ENCODE measurements around the gene PTDSS2.
"Not testable (repeated sequence)": the region's sequence is repeated elsewhere in the genome, so short reads cannot be mapped to it uniquely, and the experiment has no call there.

The PTDSS2 gene

DNA sequence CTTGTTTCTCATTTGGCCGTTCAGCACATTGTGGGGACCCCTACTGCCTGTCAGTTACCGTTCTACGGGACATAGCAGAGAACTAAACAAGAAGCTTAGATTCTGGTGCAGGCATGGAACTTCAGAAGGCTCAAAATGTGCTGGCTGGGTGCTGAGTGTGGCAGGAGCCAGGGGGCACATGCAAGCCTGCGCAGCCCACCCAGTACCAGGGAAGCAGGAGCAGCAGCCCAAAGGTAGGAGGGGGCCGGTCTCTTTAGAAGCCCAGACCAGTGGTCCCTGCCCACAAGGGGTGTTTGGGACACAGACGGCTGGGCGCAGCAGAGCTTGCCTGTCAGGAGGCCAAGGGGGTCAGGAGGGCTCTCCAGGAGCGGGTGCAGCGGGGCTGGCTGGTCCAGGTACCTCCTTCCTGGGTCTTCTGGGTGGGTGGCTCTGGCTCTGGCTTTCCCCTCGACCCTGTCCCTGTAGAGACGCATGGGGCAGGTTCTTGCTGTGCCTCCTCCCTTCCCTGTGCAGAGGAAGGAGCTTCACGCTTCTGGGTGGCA lies 2.2 kb downstream of the PTDSS2 start:
- DNase-seq: no peak

DNA sequence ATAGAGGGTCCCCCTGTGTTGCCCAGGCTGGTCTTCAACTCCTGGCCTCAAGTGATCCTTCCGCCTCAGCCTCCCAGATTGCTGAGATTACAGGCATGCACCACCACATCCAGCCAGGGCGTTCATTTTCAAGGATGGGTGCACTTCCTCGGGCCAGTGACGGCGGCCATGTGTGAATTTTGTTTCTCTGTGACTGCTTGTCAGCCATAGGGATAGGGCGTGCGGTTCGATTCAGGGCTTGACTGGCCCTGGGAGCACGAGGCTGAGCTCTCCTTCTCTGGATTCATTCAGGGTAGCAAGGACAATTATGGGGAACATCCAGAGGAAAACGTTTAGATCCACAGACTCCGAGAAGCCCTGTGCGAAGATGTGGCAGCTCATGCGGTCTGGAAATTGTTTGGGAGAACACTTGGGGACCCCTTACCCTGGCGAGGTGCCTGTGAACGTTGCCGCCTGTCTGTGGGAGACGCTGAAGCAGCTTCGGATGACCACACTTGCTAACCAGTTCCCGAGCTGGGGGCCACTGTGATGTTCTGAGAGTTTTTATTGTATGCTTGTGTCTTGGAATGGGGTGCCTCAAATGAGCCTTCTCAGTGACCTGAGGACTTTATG lies 2.9 kb downstream of the PTDSS2 start:
- DNase-seq: no peak

GRCh38 chr11:453564-453963 lies 3.5 kb downstream of the PTDSS2 start:
- no peak for DNase-seq

DNA sequence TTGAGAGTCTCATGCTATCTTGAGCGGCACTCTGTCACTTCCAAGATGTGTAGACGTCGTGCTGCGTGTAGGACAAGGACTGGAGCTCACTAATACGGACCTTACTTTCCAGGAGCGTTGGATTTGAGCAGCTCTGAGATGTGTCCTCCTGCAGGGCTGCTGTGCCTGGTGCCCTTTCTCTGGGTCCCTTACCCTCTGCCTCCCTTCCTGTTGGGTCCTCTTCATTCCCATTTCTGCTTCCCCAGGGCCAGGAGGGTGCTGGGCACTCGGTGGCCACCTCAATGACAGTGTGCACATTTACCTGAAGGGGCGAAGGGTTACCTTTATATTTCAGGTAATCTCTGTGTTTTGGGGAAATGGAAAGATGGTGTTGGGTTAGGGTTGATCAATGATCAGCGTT lies 4.0 kb downstream of the PTDSS2 start:
- DNase-seq: no peak

- DNase-seq: no peak
Measured at GRCh38 chr11:454801-455565, 4.9 kb downstream of the PTDSS2 start.

DNA sequence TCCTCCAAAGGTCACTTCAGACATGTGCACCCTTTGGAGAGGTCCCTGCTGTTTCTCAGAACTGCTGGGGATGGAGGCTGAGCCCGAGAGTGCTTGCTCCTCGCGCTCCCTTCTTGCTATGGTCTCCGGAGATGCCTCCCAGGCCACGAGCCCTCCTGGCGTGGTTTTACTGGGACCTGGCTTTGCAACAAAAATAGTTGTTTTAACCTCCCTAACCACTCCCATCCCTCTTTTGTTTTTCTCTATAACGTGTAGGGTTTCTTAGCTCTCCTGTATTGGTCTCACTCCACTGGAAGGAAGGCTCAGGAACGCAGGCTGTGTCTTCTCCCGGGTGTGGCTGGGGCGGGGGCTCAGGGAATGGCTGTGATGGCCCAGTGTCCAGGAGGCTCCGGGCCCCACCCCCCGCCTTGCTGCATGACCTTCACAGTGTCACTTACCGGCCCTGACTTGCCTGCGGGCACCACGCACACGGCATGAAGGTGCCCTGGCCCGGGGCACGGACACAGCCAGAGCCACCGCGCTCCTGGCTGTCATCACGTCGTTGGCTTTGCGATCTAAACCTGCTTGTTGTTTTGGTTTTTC lies 5.6 kb downstream of the PTDSS2 start:
- no peak for DNase-seq

DNA sequence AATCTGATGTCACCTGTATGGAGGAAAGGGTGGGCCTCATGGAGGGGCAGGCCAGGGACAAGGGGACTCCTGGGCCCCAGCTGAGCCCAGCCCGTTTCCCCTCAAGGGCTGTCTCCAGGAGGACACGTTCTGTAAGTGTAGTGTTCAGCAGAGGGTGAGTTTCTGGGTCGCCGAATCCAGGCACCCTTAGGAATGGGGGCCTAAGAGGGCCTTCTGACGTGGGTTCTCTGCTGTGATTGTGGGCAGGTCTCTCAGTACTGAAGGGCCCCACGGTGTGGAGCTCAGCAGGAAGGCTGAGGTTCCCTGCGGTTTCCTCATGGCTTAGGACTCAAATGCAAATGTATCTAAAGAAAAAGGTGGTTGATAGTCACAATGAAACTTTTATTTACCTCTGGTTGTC lies 6.5 kb downstream of the PTDSS2 start:
- peak; percentile 22 for DNase-seq

DNA sequence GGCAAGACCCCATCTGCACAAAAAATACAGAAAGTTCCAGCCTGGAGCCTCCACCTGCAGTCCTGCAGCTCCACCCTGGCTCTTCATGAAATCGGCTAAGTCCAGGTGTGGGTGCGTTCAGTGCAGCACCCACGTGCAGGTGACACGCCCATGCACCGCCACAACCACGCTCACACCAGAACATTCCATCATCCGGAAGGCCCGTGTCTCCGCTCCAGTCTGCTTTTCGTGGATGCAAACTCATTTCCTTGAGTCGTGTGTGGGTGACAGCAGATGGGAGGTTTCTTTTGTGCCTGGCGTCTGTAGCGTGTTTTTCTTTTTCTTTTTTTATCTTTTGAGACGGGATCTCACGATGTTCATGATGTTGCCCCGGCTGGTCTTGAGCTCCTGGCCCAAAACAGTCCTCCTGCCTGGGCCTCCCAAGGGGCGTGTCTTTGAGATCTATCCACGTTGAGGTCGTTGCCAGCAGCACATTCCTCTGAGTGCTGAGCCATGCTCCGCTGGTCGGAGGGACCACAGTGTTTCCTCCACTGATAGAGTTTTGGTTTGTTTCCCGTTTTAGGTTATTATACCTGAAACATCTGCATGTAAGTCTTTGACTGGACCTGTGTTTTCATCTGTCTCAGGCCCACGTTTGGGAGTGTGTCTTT lies 7.2 kb downstream of the PTDSS2 start:
- DNase-seq: no peak

GRCh38 chr11:459511-460220 lies 9.6 kb downstream of the PTDSS2 start:
- DNase-seq: no peak

GRCh38 chr11:460331-461199 lies 10.5 kb downstream of the PTDSS2 start:
- DNase-seq: no peak

- DNase-seq: no peak
Measured at GRCh38 chr11:461626-462025, 11.5 kb downstream of the PTDSS2 start.

DNA sequence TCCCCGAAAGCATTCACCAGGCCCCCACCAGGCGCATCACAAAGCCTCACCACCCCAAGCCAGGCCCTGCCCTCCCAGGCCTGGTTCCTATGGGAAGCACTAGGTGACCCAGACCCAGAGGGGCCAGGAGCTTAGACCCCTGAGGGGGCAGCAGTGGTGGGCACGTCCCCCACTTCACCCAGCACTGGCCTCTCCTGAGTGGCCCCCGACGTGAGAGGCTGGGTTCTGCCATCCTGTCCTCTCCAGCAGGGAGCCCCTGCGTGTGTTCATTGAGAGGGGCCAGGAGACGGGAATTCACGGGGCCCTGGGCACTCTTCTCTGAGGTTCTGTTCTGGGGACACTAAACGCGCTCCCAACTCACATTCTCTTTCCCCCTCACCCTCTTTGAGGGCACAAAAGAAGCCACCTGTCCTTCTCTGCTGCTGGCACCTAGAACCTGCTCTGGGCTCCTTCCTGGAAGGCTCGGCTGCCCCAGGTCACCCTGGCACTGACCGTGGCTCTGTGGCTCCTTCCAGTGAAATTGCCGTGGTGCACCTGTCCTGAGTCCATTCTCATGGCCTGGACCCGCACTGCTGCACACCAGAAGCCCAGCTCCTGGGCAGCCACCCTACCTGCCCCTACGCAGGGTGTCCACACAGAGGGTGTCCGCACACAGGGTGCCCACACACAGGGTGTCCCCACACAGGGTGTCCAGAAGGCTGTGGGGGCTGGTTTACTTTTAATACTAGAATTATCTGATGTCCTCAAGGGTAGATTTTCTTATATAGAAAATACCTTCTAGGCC lies 12.2 kb downstream of the PTDSS2 start:
- no peak for DNase-seq

GRCh38 chr11:464316-464715 lies 14.2 kb downstream of the PTDSS2 start:
- DNase-seq: no peak

- DNase-seq: no peak
Measured at GRCh38 chr11:465896-466530, 15.9 kb downstream of the PTDSS2 start.

- no peak for DNase-seq
Measured at GRCh38 chr11:468036-468435, 18.0 kb downstream of the PTDSS2 start.

DNA sequence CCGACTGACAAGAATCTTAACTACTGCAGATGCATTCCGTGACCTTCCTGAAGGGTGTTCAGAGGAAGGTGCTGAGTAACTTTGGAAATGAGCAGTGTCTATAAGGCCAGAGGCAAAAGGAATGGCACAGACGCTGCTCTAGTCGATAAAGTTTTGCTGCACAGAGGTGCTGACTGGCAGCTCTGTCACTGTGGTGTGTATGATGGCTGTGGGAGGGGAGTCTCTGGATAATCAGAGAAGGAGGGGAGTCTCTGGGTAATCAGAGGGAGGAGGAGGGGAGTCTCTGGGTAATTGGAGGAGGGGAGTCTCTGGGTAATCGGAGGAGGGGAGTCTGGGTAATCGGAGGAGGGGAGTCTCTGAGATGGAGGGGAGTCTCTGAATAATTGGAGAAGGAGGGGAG lies 18.4 kb downstream of the PTDSS2 start:
- DNase-seq: no peak

GRCh38 chr11:469026-469683 lies 19.1 kb downstream of the PTDSS2 start:
- DNase-seq: not testable (repeated sequence)

- no peak for DNase-seq
Measured at GRCh38 chr11:469684-470560, 19.8 kb downstream of the PTDSS2 start.

All from activated effector memory CD4-positive, alpha-beta T cell treated with Interleukin-2 at 50 U/mL for 16 hours (primary cell).